Urinary bladder (tissue), 4 donors: ENCODE results near the gene ADAMTS17. TPM values are rescaled to one million over a fixed set of nuclear protein-coding genes. Genes with fewer than 3 reads are reported as not detected.

Source experiments
- DNase-seq: peaks from one replicate; pipeline ENCODE4 v3.0.0-alpha.2; 2015; ENCODE audit errors: extremely low spot score
- H3K27ac ChIP-seq: one replicate; pipeline ENCODE4 v1.5.1; 2013; ENCODE audit warnings: low read depth, mild to moderate bottlenecking, moderate library complexity
- H3K36me3 ChIP-seq: one replicate; pipeline ENCODE4 v1.6.1; 2013; ENCODE audit warnings: mild to moderate bottlenecking, moderate library complexity; ENCODE audit not compliant: insufficient read depth
- H3K4me1 ChIP-seq: one replicate; pipeline ENCODE4 v1.6.1; 2013; ENCODE audit warnings: mild to moderate bottlenecking, moderate library complexity; ENCODE audit not compliant: insufficient read depth
- H3K4me3 ChIP-seq: one replicate; pipeline ENCODE4 v1.5.1; 2013; ENCODE audit warnings: low read depth, low read length
- WGBS: extraction: QIAGEN DNeasy Blood & Tissue Kit; methylation state at CpG from one replicate; pipeline ENCODE4 v1.1.7; 2013; 5-methylcytosine and 5-hydroxymethylcytosine counted together
- polyA plus RNA-seq: library from polyadenylated mRNA; stranded (reverse); fragments of 200-250 nt; gene quantifications from one replicate; pipeline ENCODE4 v1.2.3, GENCODE V29; 2013
- total RNA-seq: library from RNA; depleted of rRNA; stranded (reverse); fragments of >200 nt; gene quantifications from one replicate; pipeline ENCODE4 v1.2.3, GENCODE V29; 2014
- donor health status: healthy with polysubstance abuse.
- donor health status: healthy.

The ADAMTS17 gene
- total and polyA plus RNA-seq, 2 donors: 2.8 to 10.7 TPM

DNA sequence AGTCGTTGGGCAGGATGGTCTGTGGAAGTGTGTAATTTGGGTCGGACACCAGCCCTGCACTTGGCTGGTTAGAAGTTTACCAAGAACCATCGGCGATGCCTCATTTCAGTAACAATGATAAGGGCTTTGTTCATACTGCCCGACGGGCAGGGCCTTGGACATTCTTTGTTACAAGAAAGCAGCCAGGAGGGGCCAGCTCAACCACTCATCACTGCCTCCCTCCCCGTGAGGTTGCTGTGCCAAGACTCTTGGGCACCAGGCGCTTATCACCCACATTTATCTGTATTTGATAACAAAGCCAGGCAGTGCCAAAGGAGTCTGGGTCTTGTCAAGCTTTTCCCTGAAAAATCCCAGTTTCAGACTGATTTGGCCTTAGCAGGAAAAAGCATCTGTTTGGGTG, 235.0 kb downstream of the ADAMTS17 start:
- DNase-seq: no peak
- H3K27ac ChIP-seq: no peak overlapping the region
- 74% methylated on average over 8 of the region's 8 CpGs for WGBS
- no peak overlapping the region for H3K4me3 ChIP-seq
- H3K4me1 ChIP-seq: no peaks in the 10 kb centered on the region
- H3K36me3 ChIP-seq: no peaks in the 10 kb centered on the region

DNA sequence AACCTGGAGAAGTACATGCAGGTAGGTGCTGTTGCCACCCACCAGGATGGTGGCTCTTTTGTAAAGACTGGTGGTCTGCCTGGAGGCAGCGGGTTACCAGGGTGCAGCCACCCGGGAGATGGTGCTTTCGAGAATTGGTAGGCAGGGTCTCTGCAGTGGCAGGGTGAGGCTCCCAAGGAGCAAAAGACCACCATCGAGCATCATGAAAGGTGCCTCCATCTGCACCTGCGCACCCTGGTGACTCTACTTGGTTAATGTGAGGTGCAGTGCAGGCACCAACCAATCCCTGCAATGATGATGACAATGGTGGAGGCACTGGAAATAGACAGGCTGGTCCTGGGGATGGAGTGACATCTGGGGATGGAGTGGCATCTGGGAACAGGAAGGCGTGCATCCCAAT, 236.7 kb downstream of the ADAMTS17 start:
- Histone ChIP-seq H3K36me3 (no peaks in the 10 kb centered on the region), H3K4me3 (no peak overlapping the region), H3K4me1 (no peaks in the 10 kb centered on the region), H3K27ac (no peak overlapping the region)
- no peak for DNase-seq
- WGBS: 96% methylated on average over 6 of the region's 6 CpGs

DNA sequence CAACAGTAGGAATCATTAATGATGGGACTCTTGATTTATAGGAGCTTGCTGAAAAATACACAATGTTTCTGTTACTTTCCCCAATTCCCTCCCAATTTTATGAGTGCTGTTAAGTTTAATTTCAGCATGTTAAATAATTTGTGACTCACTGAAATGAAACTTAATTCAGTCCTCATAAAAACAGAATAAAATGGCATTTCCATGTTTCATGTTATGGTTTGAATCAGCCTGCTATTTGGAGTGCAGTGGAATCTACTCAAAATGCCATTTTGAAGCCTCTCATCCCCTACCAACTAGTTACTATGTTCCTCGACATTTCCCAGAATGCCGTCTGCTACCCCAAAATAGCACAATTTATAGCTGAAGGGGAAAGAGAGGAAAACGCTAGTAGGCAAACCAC, 237.5 kb downstream of the ADAMTS17 start:
- WGBS: 75% methylated on average over 3 of the region's 3 CpGs

DNA sequence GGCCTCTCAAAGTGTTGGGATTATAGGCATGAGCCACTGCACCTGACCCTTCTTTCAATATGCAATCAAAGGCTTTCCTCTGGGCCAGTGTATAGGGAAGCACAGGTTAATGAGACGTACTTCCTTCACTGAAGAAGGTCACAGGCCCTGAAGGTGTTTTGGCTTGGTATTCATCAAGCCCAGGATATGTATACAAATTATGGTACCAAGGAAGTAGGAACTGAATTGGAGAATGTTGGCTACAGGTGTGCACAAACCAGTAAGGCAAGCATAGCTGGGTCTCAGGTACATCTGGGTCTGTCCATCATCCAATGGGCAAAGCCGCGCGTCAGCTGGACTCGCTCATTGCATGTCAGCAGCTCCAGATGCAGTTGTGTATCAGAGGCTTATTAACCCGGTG, 237.9 kb downstream of the ADAMTS17 start:
- H3K36me3 ChIP-seq: no peaks in the 10 kb centered on the region
- H3K4me3 ChIP-seq: no peak overlapping the region
- H3K27ac ChIP-seq: no peak overlapping the region
- WGBS: 88% methylated on average over 6 of the region's 6 CpGs
- DNase-seq: no peak
- no peaks in the 10 kb centered on the region for H3K4me1 ChIP-seq

More for the DNA sequence above, 237.5 kb downstream of the ADAMTS17 start:
- Histone ChIP-seq H3K4me1 (no peaks in the 10 kb centered on the region), H3K27ac (no peak overlapping the region), H3K36me3 (no peaks in the 10 kb centered on the region), H3K4me3 (no peak overlapping the region)
- DNase-seq: no peak

DNA sequence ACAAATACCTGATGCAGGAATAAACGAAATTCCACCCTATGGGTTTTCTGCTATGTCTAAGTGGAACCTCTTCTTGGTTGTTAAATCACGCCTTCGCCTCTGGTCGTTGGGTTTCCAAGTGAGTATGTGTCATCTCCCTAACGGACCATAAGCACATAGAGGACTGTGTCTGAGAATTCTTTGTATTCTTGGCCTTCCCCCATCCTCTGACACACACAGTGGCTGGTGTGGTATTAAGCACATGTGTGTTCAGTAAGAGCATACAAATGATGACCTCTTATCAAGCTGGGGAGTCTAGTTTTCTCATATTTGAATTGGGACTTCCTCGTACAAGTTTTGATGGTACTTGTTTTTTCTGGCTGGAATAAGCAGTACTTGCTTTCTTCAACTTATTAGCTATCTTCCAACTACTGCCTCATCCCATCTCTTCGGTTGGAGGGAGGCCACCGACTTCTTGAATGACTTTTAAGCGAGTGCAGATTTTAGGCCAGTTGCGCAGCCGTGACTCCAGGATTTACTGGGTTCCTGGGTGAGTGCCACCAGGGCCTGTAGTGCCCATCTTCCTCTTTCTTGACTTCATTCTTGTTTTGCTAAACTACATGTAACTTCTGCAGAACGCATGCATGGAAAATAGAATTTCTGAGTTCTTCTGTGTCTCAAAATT, 240.2 kb downstream of the ADAMTS17 start:
- no peaks in the 10 kb centered on the region for H3K36me3 ChIP-seq
- no peak overlapping the region for H3K27ac ChIP-seq
- 82% methylated on average over 12 of the region's 12 CpGs for WGBS
- H3K4me3 ChIP-seq: no peak overlapping the region
- no peak for DNase-seq
- no peaks in the 10 kb centered on the region for H3K4me1 ChIP-seq

DNA sequence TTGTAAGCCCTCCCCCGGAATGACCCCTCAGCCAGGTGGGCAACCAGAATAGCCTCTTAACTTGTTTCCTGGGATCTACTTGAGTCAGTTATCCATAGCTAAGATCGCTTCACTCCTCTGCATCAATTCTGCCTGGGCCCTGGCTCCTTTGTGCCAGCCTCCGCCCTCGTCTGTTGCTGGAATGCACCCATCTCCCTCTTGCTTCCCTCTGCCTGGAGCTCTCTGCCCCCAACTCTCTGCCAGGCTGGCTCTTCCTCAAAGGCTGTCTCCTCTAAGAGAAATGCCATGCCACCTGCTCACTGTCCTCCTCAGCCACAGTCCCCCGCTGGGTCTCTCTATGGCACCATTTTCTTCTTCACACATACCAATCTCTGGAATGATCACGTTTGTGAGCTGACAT, 240.8 kb downstream of the ADAMTS17 start:
- no peak overlapping the region for H3K27ac ChIP-seq
- no peak for DNase-seq
- no peak overlapping the region for H3K4me3 ChIP-seq
- H3K36me3 ChIP-seq: no peaks in the 10 kb centered on the region
- 85% methylated on average over 6 of the region's 6 CpGs for WGBS
- H3K4me1 ChIP-seq: no peaks in the 10 kb centered on the region

DNA sequence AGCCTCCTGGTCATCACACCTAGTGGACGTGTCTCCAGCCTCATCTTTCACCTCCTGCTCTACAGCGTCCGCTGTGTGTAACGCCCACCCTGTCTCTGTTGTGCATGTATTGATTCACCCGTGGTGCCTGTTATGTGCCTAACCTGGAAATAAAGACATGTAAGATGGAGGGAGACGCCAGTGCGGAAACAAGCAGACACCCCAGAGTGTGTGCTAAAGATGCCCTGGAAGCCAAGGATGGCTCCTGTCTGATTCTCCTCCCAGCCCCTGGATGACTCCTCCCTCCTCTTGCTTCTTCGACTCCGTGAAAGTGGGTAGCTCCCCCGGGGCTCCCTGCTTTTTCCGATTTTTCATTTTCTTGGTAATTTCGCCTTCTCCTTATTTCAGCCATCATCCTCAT, 241.8 kb downstream of the ADAMTS17 start:
- Histone ChIP-seq H3K4me1 (no peaks in the 10 kb centered on the region), H3K4me3 (no peak overlapping the region), H3K27ac (no peak overlapping the region), H3K36me3 (no peaks in the 10 kb centered on the region)
- 97% methylated on average over 12 of the region's 12 CpGs for WGBS
- no peak for DNase-seq

DNA sequence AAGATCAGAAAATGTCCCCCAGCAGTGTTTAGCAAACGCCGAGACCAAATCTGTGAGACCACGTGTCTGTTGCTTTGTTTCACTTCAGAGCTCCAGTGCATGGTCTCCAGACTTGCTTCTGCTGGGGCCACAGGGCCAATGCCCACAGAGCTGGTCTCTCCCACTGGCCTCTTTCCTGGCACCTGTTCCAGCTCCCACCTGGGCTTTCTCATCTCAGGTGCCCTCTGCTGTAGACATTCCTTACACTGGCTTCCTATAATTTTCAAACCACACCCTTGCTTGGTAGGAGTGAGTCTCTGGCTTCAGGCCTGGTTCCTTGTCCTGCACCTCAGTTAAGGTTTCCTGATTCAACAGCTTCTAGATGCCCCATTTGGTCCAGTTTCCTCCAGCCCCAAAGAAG, 243.1 kb downstream of the ADAMTS17 start:
- Histone ChIP-seq H3K27ac (no peak overlapping the region), H3K4me3 (no peak overlapping the region), H3K4me1 (no peaks in the 10 kb centered on the region), H3K36me3 (no peaks in the 10 kb centered on the region)
- no peak for DNase-seq
- 97% methylated on average over 3 of the region's 3 CpGs for WGBS

DNA sequence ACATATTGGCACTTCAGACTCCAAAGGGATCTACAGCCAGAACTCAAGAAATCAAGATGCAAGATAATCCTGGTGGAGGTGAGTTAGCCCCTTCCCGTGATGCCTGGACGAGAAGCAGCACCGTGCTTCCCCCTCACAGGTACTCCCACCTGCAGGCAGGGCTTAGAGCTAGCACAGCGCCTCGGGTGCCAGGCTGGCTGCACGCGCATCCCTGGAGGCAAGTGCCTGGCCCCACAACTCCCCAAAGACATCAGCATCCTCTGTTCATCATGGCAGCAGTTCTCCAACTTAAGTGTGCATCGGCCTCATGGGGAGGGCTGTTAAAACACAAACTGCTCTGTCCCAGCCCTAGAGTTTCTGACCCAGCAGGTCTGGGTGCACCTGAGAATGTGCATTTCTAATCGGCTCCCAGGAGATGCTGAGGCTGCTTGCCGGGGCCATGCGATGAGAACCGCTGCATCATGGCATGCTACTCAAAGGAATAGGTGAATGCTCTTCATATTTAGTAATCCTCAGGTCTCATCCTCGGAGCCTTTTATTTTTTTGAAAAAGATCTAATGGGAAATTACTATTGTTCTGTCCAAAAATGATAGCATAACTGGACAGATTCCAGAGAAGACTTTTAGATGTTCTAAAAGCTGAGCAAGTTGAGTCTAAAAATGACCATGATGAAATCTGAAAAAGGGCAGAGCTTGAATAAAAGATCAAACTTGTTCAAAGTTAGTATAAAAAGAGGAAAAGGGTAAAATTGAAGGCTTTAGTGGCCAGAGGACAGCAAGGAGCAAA, 244.2 kb downstream of the ADAMTS17 start:
- Histone ChIP-seq H3K27ac (no peak overlapping the region), H3K4me3 (no peak overlapping the region), H3K4me1 (no peaks in the 10 kb centered on the region), H3K36me3 (no peaks in the 10 kb centered on the region)
- 90% methylated on average over 13 of the region's 13 CpGs for WGBS
- DNase-seq: no peak

DNA sequence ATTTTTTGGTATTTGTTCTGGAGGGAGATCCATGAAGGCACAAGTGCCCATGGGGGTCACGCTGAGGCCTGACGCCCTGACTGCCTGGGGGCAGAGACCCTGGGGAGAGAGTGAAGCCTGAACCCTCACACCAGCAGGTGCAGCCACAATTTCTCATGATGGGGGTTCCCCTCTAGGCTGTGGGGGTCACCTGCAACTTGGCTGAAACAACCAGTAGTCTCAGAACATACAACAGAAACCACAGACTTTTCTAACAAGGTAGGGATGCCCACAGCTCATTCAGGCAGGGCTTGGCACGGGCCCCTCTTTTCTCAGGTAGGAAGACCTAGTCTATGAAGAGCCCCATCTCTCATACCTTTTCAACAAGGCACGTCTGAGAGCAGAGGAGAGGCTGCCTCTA, 245.1 kb downstream of the ADAMTS17 start:
- H3K4me3 ChIP-seq: no peak overlapping the region
- H3K36me3 ChIP-seq: no peaks in the 10 kb centered on the region
- 90% methylated on average over 4 of the region's 4 CpGs for WGBS
- no peak overlapping the region for H3K27ac ChIP-seq
- no peak for DNase-seq
- H3K4me1 ChIP-seq: no peaks in the 10 kb centered on the region

DNA sequence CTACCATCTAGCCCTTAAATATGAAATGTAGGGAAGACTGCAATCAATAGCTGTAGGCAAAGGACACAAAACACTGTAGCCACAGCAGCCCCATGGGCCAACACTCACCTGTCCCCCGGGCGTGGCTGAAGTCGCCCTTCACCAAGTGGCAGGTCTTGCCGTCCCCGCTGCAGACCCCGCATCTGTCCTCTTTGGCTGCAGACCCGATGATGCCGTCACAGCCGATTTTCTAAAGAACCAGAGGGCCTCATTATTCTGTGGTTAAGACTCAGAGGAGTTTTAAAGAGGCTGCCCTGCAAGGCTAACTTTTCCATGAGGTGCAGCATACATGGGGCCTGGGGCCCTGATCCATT, 245.6 kb downstream of the ADAMTS17 start:
- Histone ChIP-seq H3K36me3 (no peaks in the 10 kb centered on the region), H3K27ac (no peak overlapping the region), H3K4me1 (no peaks in the 10 kb centered on the region), H3K4me3 (no peak overlapping the region)
- DNase-seq: no peak
- 95% methylated on average over 9 of the region's 9 CpGs for WGBS

DNA sequence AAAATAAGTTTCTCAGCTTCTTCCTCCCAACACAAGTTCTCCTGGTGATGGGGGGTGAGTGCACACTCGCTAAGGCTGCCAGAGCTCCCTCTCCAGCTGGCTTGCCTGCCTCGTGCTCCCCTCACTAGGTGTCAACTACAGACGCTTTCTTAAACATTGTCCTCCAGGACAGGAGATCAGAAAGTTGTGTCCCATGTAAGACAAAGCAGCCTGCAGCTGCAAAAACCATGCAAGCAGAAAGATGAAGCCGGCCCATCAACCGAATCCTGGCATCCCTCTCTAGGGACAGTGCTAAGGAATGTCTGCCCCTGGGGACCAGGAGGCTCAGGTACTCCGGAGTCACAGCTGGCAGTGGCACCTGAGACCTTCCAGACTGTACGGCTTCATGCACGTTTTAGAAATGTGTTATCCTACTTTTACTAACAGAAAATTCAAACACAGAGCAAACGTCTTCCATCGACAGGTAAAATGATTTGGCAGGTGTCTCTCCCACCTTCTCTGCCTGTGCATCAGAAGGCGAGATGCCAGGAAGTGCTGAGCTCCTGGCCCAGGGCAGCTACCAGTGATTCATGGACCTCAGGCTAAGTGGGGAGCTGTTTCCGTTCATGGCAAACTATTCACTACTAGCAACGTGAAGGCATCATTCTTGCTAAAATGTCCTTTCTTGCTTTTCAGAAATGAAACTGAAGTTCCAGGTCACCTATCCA, 246.1 kb downstream of the ADAMTS17 start:
- DNase-seq: no peak
- 87% methylated on average over 13 of the region's 13 CpGs for WGBS
- H3K36me3 ChIP-seq: no peaks in the 10 kb centered on the region
- no peak overlapping the region for H3K27ac ChIP-seq
- no peaks in the 10 kb centered on the region for H3K4me1 ChIP-seq
- H3K4me3 ChIP-seq: no peak overlapping the region

DNA sequence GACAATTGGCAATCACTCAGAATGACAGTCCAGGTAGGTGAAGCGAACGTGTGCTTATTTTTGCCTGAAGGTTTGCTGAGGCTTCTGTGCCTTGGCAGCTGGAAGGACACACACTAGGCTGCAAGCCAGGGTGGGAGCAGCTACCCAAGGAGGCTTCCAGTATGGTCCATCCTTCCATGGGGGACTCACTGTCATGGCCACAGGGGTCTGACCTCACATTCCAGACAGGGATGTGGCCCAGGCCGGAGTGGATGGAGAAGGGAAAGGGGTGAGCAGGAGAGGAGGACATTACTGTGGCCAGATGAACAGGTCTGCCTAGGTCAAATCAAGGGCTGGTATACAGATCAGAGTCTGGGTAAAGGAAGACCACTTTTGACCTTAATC, 247.7 kb downstream of the ADAMTS17 start:
- H3K4me1 ChIP-seq: no peaks in the 10 kb centered on the region
- no peak overlapping the region for H3K4me3 ChIP-seq
- H3K27ac ChIP-seq: no peak overlapping the region
- no peak for DNase-seq
- H3K36me3 ChIP-seq: no peaks in the 10 kb centered on the region
- WGBS: 97% methylated on average over 3 of the region's 3 CpGs
